A549 treated with CORT108297 at 1 μM for 4 hours (cell line): Measurements from ENCODE around the gene RHOXF2B. TPM values are rescaled to one million over a fixed set of nuclear protein-coding genes. Genes with fewer than 3 reads are reported as not detected.

Source experiments
- total RNA-seq: library from RNA; stranded (reverse); fragments of 200-300 nt; extraction: Qiagen RNA extraction; gene quantifications from 5 replicates; pipeline ENCODE4 v1.2.3, GENCODE V29; 2022

RHOXF2B gene
- total RNA-seq: not detected in 5 replicates

DNA sequence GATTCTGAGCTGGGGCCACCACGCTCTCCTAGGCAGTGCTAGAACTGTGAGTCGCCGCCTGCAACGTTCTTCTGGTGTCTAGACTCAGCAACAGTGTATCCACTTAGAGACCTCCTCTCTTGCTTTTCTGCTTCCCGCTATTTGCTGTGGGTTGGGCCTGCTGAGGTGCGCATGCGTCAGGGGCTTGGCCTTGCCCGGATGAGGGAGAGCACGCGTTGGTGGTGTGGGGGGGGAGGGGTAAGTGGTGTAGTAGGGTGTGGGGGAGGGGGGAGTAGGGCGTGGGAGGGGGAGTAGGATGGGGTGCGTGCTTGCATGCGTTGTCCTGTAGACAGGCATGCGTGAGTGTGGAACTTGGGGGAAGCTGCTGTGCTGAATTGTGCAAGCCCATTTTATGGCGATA is at the start of gene RHOXF2B:
TSS of gene RHOXF2B (minus strand) at position 101 of the 400 bp plus-strand sequence. CDS start 138 bp downstream, outside the sequence.

DNA sequence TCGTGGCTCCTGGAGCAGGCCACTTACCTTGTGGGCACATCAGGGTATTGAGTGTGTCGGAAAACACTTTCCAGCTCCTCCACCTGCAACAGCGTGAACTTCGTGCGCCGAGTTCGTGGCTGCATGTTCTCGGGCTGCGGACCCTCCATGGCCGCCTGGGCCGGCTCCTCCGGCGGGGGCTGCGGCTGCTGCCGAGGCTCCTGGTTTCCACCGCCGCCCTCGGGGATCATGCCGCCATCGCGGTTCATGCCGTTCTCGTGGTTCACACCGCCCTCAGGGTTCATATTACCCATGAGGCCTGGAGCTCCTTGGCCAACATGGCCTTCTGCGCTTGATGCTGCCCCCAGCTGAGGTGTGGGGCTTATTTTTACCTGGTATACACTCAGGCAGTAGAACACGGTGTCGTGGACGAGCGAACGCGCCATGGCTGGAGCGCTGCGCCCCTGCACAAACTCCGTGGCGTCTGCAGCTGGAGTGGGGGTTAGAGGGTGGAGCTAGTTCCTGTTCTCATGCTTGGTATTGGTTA is 38.0 kb upstream of the RHOXF2B start, which contains the start of gene RHOXF1:
TSS of gene RHOXF1 (minus strand) at position 476 of the 526 bp plus-strand sequence. CDS start at position 425, 51 bp downstream.

Other genes with a start within 250 kb of the RHOXF2B start
- 18.7 to 26.8 TPM (median 19.9 TPM) in 5 replicates for gene UPF3B, start 224.7 kb downstream of the RHOXF2B start, total RNA-seq
- gene RNF113A, start 206.0 kb downstream of the RHOXF2B start, total RNA-seq: 27.8 to 33.8 TPM (median 30.2 TPM) in 5 replicates
- 234 to 342 TPM (median 254 TPM) in 5 replicates for gene NDUFA1, start 205.9 kb downstream of the RHOXF2B start, total RNA-seq
- not detected in 5 replicates for gene AKAP14, start 181.8 kb downstream of the RHOXF2B start, total RNA-seq
- gene NKAP, start 133.9 kb downstream of the RHOXF2B start, total RNA-seq: 7.1 to 8.1 TPM (median 7.6 TPM) in 5 replicates
- 0.10 TPM in 1 of 5 replicates, not detected in the others for gene RHOXF1, start 38.2 kb upstream of the RHOXF2B start, total RNA-seq
- gene RHOXF2, start 80.9 kb upstream of the RHOXF2B start, total RNA-seq: not detected in 5 replicates
- gene ZBTB33, start 173.1 kb upstream of the RHOXF2B start, total RNA-seq: 8.6 to 12.5 TPM (median 11.5 TPM) in 5 replicates
- gene TMEM255A, start 233.8 kb upstream of the RHOXF2B start, total RNA-seq: 0.08 to 0.25 TPM (median 0.14 TPM) in 5 replicates